Stimulated activated CD8-positive, alpha-beta memory T cell treated with anti-CD3 and anti-CD28 coated beads, Interleukin-7, amount 100 ng/mL, for 24 hours (primary cell): ENCODE data around the gene MALRD1.

Source experiments
- DNase-seq: peaks from one replicate; pipeline ENCODE4 v3.0.0-alpha.2; 2020; ENCODE audit warnings: low read depth

The MALRD1 gene

DNA sequence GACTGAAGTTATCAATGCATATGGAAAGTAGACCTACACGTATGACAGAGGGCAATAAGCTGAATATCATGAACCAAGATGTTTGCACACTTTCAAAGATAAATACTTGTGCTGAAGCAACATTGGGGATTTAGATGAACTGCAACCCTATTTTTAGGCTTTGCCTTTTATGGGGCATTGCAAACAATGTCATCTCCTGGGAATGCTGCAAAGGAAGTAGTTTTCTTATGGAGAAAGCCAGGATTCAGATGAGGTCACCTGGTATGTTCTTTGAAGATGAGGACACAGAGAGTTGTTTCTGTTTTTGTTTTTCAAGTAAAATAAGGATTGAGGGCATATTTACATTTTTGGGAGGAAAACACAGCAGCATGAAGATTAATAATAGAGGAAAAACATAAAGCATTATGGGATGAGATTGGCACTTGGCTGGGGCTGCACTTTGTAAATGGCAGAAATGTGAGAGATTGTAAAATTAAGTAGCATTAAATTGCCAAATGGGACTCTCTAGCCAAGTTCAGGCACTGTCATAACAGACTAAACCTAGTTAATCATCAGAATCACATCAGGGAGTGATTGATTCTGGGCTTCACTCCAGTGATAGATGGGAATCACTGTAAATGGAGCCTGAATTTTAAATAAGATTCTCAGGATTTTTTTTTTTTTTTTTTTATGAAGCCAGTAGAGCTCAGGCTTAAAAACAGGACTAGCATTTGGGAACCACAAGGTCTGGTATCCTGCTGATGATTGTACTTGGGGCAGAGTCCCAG is 63.1 kb downstream of the MALRD1 start:
- no peak for DNase-seq

- DNase-seq, result no peak
These were observed 68.8 kb downstream of the MALRD1 start for GRCh38 chr10:19117438-19117837.

GRCh38 chr10:19119191-19119590 is 70.6 kb downstream of the MALRD1 start:
- no peak for DNase-seq

- no peak for DNase-seq
These were observed 71.8 kb downstream of the MALRD1 start for GRCh38 chr10:19120381-19120908.

GRCh38 chr10:19133992-19134391 is 85.4 kb downstream of the MALRD1 start:
- no peak for DNase-seq

DNA sequence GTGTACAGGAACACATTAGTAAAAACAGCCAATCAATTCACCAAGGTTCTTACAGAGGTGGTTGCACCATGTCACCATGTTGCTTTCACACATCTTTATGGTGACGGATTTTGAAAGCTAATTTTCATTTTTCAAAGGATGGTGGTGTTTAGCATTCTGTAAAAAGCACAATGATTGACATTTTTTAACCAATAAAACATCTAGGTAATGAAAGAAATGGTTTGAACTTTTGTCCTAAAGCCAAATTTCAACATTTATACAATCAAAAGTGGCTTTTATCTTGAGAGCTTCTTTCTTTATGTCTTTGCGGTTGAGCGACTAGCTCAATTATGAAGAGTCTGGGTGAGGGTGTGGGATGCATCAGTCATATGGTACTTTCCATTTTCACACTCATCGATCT is 94.4 kb downstream of the MALRD1 start:
- DNase-seq, result no peak

GRCh38 chr10:19144206-19144605 is 95.6 kb downstream of the MALRD1 start:
- no peak for DNase-seq

- no peak for DNase-seq
These were observed 105.8 kb downstream of the MALRD1 start for GRCh38 chr10:19154375-19154774.

DNA sequence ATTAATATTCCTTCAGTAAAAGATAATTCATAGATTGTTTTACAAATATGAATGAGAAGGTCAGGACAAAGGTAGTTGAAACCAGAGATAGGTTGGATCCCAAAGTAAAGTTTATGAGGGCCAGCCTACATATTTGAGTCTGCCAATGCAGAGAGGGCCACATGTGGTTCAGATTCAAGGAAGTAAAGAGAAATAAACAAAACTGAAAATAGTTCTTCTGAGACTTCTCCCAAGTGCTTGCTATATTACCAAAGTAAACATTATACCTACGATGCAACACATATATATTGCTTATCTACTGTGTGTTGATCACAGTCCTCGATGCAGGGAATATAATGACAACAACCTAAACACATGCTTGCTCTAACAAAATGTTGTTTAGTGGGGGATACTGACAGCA is 109.8 kb downstream of the MALRD1 start:
- no peak for DNase-seq

- no peak for DNase-seq
These were observed 110.3 kb downstream of the MALRD1 start for GRCh38 chr10:19158870-19159269.

GRCh38 chr10:19164461-19164860 is 115.9 kb downstream of the MALRD1 start:
- DNase-seq, result no peak

DNA sequence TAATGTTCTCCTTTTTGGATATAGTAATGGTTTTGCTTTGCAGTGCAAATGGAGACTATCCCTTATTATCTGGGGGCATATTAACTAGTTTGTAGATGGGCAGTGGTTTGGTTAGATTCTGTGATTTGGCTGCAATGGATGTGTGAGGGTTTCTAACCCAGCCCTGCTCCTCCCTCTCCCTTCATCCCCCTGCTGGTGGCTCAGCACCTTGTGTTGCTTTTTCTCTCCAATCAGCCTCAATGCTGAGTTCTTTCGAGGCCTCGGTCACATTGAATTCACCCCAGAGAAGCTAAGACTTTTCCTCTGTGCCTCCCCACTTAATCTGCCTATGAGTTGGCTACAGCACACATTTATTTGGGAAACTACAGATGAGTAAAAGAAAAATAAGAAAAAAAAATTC is 120.0 kb downstream of the MALRD1 start:
- no peak for DNase-seq

- no peak for DNase-seq
These were observed 120.4 kb downstream of the MALRD1 start for GRCh38 chr10:19169041-19169440.

GRCh38 chr10:19169684-19170083 is 121.1 kb downstream of the MALRD1 start:
- DNase-seq, result no peak

DNA sequence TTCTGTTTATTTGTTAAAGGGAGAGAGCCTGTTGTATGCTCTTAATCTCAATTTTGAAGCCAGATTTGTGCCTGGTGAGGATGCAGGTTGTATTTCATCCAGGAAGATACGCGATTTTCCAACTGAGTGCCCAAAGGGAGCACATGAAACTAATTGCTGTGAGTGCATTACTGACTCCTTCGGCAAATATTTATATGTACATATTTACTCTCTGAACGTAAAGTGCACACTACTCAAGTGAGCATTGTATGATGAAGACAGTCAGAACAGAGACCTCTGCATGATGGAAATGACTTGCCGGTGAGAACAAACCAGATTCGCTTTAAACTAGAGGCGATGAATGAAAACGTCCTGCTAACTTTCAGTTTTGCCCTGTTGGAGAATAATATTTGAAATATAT is 130.1 kb downstream of the MALRD1 start:
- no peak for DNase-seq

- no peak for DNase-seq
These were observed 136.3 kb downstream of the MALRD1 start for GRCh38 chr10:19184891-19185290.

DNA sequence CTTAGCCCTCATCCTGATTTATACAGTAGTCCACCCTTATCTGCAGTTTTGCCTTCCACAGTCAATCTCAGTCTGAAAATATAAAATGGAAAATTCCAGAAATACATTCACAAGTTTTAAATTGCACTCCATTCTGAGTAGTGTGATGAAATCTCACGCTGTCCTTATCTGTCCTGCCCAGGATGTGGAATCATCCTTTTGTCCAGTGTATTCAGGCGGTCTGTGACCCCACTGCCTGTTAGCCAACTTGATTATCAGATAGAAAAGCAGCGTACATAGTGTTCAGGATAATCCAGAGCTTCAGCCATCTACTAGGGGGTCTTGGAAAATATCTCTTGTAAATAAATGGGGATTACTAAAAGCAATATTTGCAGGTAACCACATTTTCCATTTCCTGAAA is 146.3 kb downstream of the MALRD1 start:
- DNase-seq, result no peak

DNA sequence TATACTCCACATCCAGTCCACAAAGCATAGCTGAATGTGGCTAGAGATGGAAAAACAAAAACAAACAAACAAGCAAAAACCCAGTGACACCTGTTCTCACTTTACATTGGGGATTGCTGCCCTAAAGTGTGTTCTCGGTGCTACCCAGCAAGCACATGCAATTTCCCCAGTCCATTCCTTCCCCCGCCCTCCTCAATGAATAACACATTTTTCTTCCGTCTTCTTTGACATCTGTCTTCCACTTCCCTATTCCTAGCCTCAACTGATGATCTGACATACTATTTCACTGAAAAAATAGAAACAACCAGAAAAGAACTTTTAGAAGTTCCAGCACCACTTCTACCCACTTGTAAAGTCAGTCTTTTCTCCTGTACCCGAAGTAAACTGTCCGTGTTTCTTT is 147.1 kb downstream of the MALRD1 start:
- DNase-seq, result no peak

DNA sequence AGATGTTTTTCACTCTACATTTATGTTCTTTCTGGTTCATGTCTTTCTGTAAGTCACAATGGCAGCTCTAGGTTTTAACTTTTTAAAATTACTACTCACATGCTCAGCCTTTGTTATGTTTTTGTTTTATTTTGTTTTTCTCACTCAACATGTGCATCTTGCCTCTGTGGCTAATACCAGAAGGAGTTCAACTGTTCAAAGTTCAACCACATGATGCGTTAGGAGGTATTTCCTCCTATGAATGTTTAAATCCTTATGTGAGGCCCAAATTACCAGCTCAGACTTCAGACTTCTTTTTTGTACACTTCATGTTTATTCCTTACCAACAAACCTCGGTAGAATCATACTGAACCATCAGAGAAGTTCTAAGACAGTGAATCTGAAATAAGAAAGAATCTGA is 151.6 kb downstream of the MALRD1 start:
- no peak for DNase-seq

GRCh38 chr10:19204246-19204917 is 155.8 kb downstream of the MALRD1 start:
- no peak for DNase-seq

DNA sequence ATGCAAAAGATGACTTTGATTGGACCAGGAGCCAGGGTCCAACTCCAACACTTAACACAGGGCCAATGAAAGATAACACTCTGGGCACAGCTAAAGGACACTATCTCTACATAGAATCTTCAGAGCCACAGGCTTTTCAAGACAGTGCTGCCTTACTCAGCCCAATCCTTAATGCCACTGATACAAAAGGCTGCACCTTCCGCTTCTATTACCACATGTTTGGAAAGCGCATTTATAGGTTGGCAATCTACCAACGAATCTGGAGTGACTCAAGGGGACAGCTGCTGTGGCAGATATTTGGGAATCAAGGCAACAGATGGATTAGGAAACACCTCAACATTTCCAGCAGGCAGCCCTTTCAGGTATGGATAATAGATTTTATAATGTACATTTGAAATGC is 160.7 kb downstream of the MALRD1 start:
- DNase-seq, result no peak

- no peak for DNase-seq
These were observed 164.0 kb downstream of the MALRD1 start for GRCh38 chr10:19212590-19212989.

- no peak for DNase-seq
These were observed 172.6 kb downstream of the MALRD1 start for GRCh38 chr10:19221216-19221615.

GRCh38 chr10:19226025-19226424 is 177.4 kb downstream of the MALRD1 start:
- no peak for DNase-seq
